ACC112 (cell line): Measurements from ENCODE around the gene IQCK.

Experiments used
- H2AFZ ChIP-seq: fragments of 200-600 bp; sonication (generic); one replicate; pipeline ENCODE4 v1.6.0; 2017; ENCODE audit warnings: antibody characterized with exemption, low read length; ENCODE audit not compliant: unreplicated experiment
- H3K27ac ChIP-seq: fragments of 200-600 bp; sonication (generic); 2 replicates; pipeline ENCODE4 v1.5.1; 2014; ENCODE audit warnings: low read depth, mild to moderate bottlenecking, antibody characterized with exemption, low read length, moderate library complexity
- H3K27me3 ChIP-seq: fragments of 200-600 bp; sonication (generic); 2 replicates; pipeline ENCODE4 v1.6.1; 2014; ENCODE audit warnings: mild to moderate bottlenecking, antibody characterized with exemption, low read length, moderate library complexity, mixed read lengths; ENCODE audit not compliant: insufficient read depth
- H3K36me3 ChIP-seq: fragments of 200-600 bp; sonication (generic); 2 replicates; pipeline ENCODE4 v1.6.1; 2016; ENCODE audit warnings: mild to moderate bottlenecking, antibody characterized with exemption, low read length, moderate library complexity, mixed read lengths; ENCODE audit not compliant: insufficient read depth
- H3K4me1 ChIP-seq: fragments of 200-600 bp; sonication (generic); one replicate; pipeline ENCODE4 v1.6.1; 2016; ENCODE audit warnings: low read length, mixed read lengths; ENCODE audit not compliant: insufficient read depth, unreplicated experiment, control insufficient read depth
- H3K4me3 ChIP-seq: fragments of 200-600 bp; sonication (generic); 2 replicates; pipeline ENCODE4 v1.5.1; 2014; ENCODE audit warnings: mild to moderate bottlenecking, low read depth, low read length
- H3K79me2 ChIP-seq: fragments of 200-600 bp; sonication (generic); one replicate; pipeline ENCODE4 v1.6.0; 2016; ENCODE audit warnings: low read length; ENCODE audit not compliant: control insufficient read depth, unreplicated experiment, insufficient read depth

Gene IQCK

DNA sequence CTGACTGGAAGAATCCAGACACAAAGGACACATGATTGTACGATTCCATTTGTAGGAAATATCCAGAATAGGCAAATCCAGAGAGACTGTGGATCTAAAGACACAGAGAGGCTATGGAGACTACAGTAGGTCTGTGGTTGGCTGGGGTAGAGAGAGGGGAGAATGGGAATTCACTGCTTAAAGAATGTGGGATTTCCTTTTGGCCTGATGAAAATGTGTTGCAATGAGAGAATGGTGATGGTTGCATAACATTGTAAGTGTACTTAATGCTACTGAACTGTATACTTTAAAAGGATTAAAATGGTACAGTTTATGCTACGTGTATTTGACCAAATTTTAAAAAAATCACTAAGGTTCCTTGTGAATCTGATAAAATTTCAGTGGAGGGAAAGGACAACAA is 104.5 kb downstream of the IQCK start:
- H3K4me3 ChIP-seq = no peak overlapping the region
- H3K36me3 ChIP-seq = no peaks in the 10 kb centered on the region
- H3K27me3 ChIP-seq = no peaks in the 10 kb centered on the region
- no peak overlapping the region for H3K27ac ChIP-seq
- no peaks in the 10 kb centered on the region for H3K4me1 ChIP-seq
- no peaks in the 10 kb centered on the region for H3K79me2 ChIP-seq
- H2AFZ ChIP-seq = no peak overlapping the region

DNA sequence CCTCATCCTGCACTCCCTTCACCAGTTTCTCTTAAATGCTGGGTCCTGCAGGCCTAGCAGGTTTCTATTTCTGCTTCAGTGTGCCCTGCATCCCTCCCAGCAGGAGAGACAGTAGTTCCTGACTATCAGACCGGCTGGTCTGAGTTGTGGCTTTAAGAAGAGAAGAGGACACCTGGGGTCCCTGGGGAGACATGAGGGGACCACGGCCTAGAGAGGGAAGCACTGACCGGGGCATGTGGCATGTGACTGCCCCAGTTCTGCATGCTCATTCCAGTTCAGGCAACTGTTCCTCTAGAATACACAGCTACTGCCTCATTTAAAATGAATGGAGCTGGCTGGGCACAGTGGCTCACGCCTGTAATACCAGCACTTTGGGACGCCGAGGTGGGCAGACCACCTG is 105.3 kb downstream of the IQCK start:
- Histone ChIP-seq H3K36me3 (no peaks in the 10 kb centered on the region), H3K79me2 (no peaks in the 10 kb centered on the region), H3K4me1 (no peaks in the 10 kb centered on the region), H3K4me3 (no peak overlapping the region), H3K27me3 (no peaks in the 10 kb centered on the region), H2AFZ (no peak overlapping the region), H3K27ac (no peak overlapping the region)

DNA sequence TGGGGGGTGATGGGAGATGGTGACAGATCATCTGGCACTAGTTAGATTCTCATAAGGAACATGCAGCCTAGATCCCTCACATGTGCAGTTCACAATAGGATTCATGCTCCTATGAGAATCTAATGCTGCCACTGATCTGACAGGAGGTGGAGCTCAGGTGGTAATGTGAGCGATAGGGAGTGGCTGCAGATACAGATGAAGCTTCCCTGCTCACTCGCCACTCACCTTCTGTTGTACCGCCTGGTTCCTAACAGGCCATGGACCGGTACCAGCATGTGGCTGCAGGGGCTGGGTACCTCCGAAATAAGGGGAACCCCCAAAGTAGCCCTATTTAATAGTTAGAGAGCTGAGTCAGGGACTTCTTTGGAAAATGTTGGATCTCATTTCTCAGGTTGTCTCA is 106.1 kb downstream of the IQCK start:
- Histone ChIP-seq H3K36me3 (no peaks in the 10 kb centered on the region), H2AFZ (no peak overlapping the region), H3K27me3 (no peaks in the 10 kb centered on the region)

DNA sequence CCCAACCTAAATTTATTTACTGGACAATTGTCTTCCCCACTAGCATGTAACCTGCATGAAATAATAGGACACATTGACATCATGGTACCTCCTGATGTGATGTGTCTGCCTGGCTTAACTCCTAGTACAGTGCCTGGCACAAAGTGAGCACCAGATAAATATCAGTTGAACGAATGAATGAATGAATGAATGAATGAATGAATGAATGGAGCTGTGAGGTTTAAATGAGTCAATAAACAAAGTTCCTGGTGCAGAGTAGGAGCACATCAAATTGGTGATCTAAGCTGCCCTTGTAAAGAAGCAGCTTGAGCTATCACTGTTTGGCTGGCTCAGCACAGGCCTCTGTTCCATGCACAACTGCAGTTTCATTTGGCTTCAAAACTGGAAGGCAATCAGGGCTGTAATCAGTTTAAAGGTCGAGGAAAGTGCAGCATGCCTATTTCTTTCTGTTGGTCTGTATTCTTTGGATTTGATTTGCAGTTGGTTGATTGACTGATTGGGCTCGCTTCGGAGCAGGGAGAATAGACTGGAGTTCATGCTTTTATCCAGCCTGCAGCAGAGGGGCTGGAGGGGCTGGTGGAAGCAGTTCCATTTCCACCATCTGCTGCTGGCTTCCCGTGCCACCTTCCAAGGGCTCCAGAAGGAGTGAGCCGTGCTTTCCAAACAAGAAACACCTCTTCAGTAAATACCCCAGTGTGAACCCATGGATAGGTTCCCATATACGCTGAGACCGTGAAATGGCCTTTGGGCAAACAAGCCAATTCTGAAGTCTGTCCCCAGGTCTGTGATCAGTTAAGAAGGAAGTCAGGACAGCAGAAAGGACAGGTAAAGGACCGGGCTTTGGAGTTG is 112.0 kb downstream of the IQCK start:
- no peaks in the 10 kb centered on the region for H3K36me3 ChIP-seq
- no peak overlapping the region for H2AFZ ChIP-seq
- H3K79me2 ChIP-seq = no peaks in the 10 kb centered on the region
- peaks cover 13% of the 10 kb centered on the region for H3K4me1 ChIP-seq
- no peak overlapping the region for H3K27ac ChIP-seq
- no peaks in the 10 kb centered on the region for H3K27me3 ChIP-seq
- H3K4me3 ChIP-seq = no peak overlapping the region

More for the DNA sequence above, 106.1 kb downstream of the IQCK start:
- Histone ChIP-seq H3K27ac (no peak overlapping the region), H3K79me2 (no peaks in the 10 kb centered on the region), H3K4me1 (no peaks in the 10 kb centered on the region), H3K4me3 (no peak overlapping the region)

DNA sequence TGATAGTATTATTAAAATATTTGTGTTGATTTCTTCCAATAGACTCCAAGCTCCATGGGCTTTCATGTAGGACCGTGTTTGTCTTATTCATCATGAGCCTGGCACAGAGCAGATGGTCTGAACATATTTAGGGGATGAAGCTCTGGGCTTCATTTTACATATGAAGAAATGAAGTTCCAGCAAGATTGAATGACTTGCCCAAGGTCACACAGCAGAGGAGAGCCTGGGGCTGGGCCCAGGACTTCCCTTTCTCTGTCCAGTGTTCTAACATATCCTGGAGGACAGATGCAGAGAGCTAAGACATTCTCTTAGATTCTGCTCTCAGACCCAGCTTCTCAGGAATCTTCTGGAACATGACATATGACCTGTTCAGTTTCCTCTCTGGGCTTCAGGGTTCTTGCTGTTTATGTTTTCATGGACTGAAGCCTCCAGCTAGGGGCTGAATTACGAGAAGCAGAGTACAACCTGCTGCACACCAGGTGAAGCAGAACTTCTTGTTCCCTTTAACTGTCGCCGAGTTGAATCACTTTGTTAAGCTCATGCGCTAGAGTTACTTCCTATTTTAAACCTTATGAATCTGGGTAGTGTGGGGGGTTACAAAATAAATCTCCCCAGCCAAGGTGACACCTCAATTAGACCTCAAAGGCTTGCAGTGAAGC is 113.0 kb downstream of the IQCK start:
- Histone ChIP-seq H3K27me3 (no peaks in the 10 kb centered on the region), H3K36me3 (no peaks in the 10 kb centered on the region), H3K79me2 (no peaks in the 10 kb centered on the region), H2AFZ (no peak overlapping the region), H3K4me3 (no peak overlapping the region), H3K27ac (no peak overlapping the region), H3K4me1 (peaks cover 13% of the 10 kb centered on the region)

DNA sequence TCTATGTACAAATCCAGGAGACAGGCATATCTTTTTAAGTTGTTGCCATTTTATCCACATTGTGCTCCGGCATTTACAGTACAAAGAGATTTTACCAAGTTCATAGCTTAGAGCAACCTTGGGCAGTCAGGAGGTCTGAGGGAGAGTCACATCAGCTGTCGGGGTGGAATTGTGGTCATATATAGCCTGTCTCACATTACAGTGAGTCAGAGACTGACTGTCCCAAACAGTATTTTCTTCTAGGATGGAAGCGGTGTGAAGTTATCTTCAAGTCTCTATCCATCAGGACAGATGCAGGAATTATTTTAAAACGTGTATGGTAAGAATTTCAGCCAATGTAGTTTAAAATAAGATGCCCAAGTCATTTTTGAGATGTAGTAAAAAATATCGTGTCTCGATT is 113.6 kb downstream of the IQCK start:
- H2AFZ ChIP-seq = no peak overlapping the region
- H3K27ac ChIP-seq = no peak overlapping the region

DNA sequence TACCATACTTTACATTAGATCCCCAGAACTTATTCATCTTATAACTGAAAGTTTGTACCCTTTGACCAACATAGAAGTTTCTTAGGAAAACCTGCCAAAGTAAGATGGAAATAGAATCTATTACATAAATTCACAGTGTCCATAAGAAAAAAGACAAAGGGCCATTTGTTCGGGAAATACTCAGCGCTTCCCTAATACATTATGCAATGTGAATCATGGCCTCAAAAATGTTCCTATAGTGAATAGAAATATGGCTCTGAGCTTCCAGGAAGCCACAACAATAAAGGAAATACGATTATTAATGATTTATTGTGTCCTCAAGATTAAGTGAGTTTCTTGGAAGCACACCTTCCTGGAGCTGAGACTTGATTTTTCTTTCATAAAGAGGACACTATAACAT is 115.1 kb downstream of the IQCK start:
- Histone ChIP-seq H3K36me3 (no peaks in the 10 kb centered on the region), H3K4me3 (no peak overlapping the region), H3K27me3 (no peaks in the 10 kb centered on the region), H3K27ac (no peak overlapping the region), H3K79me2 (no peaks in the 10 kb centered on the region), H2AFZ (no peak overlapping the region), H3K4me1 (peaks cover 13% of the 10 kb centered on the region)

More for the DNA sequence above, 113.6 kb downstream of the IQCK start:
- Histone ChIP-seq H3K4me3 (no peak overlapping the region), H3K79me2 (no peaks in the 10 kb centered on the region), H3K27me3 (no peaks in the 10 kb centered on the region), H3K4me1 (peaks cover 13% of the 10 kb centered on the region), H3K36me3 (no peaks in the 10 kb centered on the region)

DNA sequence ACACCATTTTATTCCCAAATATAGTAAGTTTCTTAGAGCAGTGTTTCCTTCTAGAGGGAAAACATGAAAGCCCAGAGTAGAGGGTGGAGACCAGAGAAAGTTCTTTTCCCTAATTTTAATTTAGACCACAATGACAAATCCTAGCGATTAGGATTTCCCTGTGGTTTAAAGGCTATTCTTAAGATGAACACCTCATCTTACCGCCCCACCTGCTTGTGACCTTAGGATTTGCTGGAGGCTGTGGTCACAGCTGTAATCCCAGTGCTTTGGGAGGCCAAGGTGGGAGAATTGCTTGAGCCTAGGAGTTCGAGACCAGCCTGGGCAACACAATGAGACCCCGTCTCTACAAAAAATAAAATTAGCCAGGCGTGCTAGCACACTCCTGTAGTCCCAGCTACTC is 115.5 kb downstream of the IQCK start:
- H3K4me1 ChIP-seq = peaks cover 13% of the 10 kb centered on the region

DNA sequence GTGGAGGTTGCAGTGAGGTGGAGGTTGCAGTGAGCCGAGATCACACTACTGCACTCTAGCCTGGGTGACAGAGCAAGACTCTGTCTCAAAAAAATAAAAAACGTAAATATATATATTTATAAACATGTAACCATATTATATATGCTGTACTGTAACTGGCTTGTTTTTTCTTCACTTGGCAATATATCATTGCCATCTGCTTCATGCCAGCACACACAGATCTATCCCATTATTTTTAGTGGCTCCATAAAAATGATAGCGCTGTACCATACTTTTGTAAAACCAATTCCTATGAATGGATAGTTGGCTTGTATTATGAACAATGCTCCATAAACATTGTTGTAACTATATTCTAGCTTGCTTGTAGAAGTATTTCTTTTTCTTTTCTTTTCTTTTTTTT is 117.1 kb downstream of the IQCK start:
- H2AFZ ChIP-seq = no peak overlapping the region
- no peaks in the 10 kb centered on the region for H3K27me3 ChIP-seq
- no peaks in the 10 kb centered on the region for H3K36me3 ChIP-seq
- no peak overlapping the region for H3K4me3 ChIP-seq
- no peaks in the 10 kb centered on the region for H3K79me2 ChIP-seq
- H3K4me1 ChIP-seq = peaks cover 13% of the 10 kb centered on the region
- no peak overlapping the region for H3K27ac ChIP-seq

More for the DNA sequence above, 115.5 kb downstream of the IQCK start:
- no peaks in the 10 kb centered on the region for H3K79me2 ChIP-seq
- H3K27me3 ChIP-seq = no peaks in the 10 kb centered on the region
- H3K36me3 ChIP-seq = no peaks in the 10 kb centered on the region
- no peak overlapping the region for H3K4me3 ChIP-seq
- H3K27ac ChIP-seq = no peak overlapping the region
- no peak overlapping the region for H2AFZ ChIP-seq

DNA sequence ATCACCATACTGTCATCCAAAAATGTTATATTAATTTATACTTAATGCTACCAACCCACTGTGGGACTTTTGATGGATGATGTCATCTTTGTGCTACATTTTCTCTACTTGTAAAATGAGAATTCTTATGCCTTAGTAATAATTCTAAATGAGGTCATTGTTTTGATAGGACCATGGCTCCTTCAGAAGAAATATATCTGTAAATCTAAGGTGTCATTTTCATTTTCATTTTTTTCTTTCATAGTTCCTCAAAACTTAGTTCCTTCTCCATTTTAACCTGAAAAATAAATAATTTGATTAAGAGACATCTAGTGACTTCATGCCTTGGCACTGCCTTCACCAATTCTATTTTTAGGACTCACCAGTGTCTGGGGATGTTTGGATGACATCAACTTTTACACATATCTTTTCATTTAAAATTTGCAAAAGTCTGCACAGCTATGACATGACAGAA is 117.9 kb downstream of the IQCK start:
- peaks cover 13% of the 10 kb centered on the region for H3K4me1 ChIP-seq

More for the DNA sequence above, 117.9 kb downstream of the IQCK start:
- no peaks in the 10 kb centered on the region for H3K27me3 ChIP-seq
- H3K27ac ChIP-seq = no peak overlapping the region
- no peaks in the 10 kb centered on the region for H3K36me3 ChIP-seq
- no peak overlapping the region for H2AFZ ChIP-seq
- no peak overlapping the region for H3K4me3 ChIP-seq
- H3K79me2 ChIP-seq = no peaks in the 10 kb centered on the region
